GM12878 (cell line): Measurements from ENCODE around the gene RARS2. TPM values are rescaled to one million over a fixed set of nuclear protein-coding genes. Genes with fewer than 3 reads are reported as not detected.

Source experiments
- ATAC-seq: fragments of 200-7000 bp; cut with Tn5 transposase; 3 replicates; pipeline ENCODE4 v1.9.1; 2020; ENCODE audit warnings: mild to moderate bottlenecking, moderate library complexity
- BruUV-seq: library from RNA; stranded (reverse); fragments of 400-500 nt; replicated peaks from 2 replicates; lab custom pipeline; 2021; lab: Mats Ljungman, UMichigan
- CTCF ChIA-PET: fragments of 300-600 bp; sonication (Branson Sonifier 250); formaldehyde crosslinking; extraction: SDS; loops from one replicate; lab custom pipeline; 2021; ENCODE audit warnings: inconsistent platforms; lab: Yijun Ruan, JAX
- POLR2A ChIA-PET: fragments of 350-600 bp; formaldehyde crosslinking; extraction: SDS; loops from one replicate; lab custom pipeline; 2021; ENCODE audit warnings: inconsistent platforms; lab: Charles Lee
- RAD21 ChIA-PET: fragments of 300-600 bp; sonication (Branson Sonifier 250); formaldehyde crosslinking; loops from one replicate; lab custom pipeline; 2023; ENCODE audit warnings: antibody characterized with exemption; ENCODE audit not compliant: unreplicated experiment; lab: Charles Lee
- SMC1A ChIA-PET: fragments of 300-600 bp; sonication (Branson Sonifier 250); formaldehyde crosslinking; loops from one replicate; lab custom pipeline; 2023; ENCODE audit not compliant: unreplicated experiment, uncharacterized antibody; lab: Charles Lee
- DNase-seq: peaks from one replicate; pipeline ENCODE4 v3.0.0-alpha.2; 2011; ENCODE audit warnings: low read depth, low spot score
- FAIRE-seq: peaks from 3 replicates; lab custom pipeline; 2011; peaks lifted over from hg19 to GRCh38; lab: Jason Lieb, UNC
- H2AFZ ChIP-seq: 2 replicates; pipeline ENCODE4 v1.6.0; 2011; ENCODE audit warnings: low read depth, low read length, control low read depth; ENCODE audit not compliant: control insufficient read depth
- H3K27ac ChIP-seq: 2 replicates; pipeline ENCODE4 v1.5.1; 2011; ENCODE audit warnings: control low read depth; ENCODE audit not compliant: control insufficient read depth, insufficient read depth
- H3K27me3 ChIP-seq, 2 experiments: replicated peaks in 1 of 2; 2 replicates each; pipeline versions ENCODE4 v1.6.0 to v1.6.1; 2011; ENCODE audit warnings: low read length in 1 of 2; ENCODE audit not compliant: control insufficient read depth in 2 of 2, insufficient read depth in 2 of 2
- H3K36me3 ChIP-seq, 2 experiments: 2 replicates each; pipeline ENCODE4 v1.5.1; 2011; ENCODE audit warnings: low read length in 1 of 2; ENCODE audit not compliant: control insufficient read depth in 2 of 2, insufficient read depth in 2 of 2
- H3K4me1 ChIP-seq: 2 replicates; pipeline ENCODE4 v1.6.1; 2011; ENCODE audit warnings: mild to moderate bottlenecking, low read length, moderate library complexity, mixed read lengths; ENCODE audit not compliant: control insufficient read depth, insufficient read depth
- H3K4me2 ChIP-seq: 2 replicates; pipeline ENCODE4 v1.6.0; 2011; ENCODE audit warnings: control low read depth; ENCODE audit not compliant: control insufficient read depth, insufficient read depth
- H3K4me3 ChIP-seq: fragments of 200-600 bp; sonication (generic); 2 replicates; pipeline ENCODE4 v1.5.1; 2016
- H3K79me2 ChIP-seq: 2 replicates; pipeline ENCODE4 v1.6.0; 2011; ENCODE audit warnings: low read length; ENCODE audit not compliant: control insufficient read depth, insufficient read depth
- H3K9ac ChIP-seq: 2 replicates; pipeline ENCODE4 v1.8.0; 2011; ENCODE audit warnings: low read length, control low read depth, mixed read lengths; ENCODE audit not compliant: control insufficient read depth, insufficient read depth
- H3K9me3 ChIP-seq: replicated peaks from 3 replicates; pipeline ENCODE4 v1.5.1; 2011; ENCODE audit warnings: mild to moderate bottlenecking, low read length; ENCODE audit not compliant: control insufficient read depth, insufficient read depth
- H4K20me1 ChIP-seq: 2 replicates; pipeline ENCODE4 v1.6.0; 2011; ENCODE audit not compliant: control insufficient read depth, insufficient read depth
- CHD4 ChIP-seq: fragments of 200-600 bp; sonication (generic); IDR thresholded peaks from 2 replicates; pipeline ENCODE4 v1.6.1; 2016; ENCODE audit warnings: mild to moderate bottlenecking
- DPF2 ChIP-seq: fragments of 450-650 bp; IDR thresholded peaks from 2 replicates; pipeline ENCODE4 v1.6.1; 2017; ENCODE audit warnings: mild to moderate bottlenecking
- LARP7 ChIP-seq: fragments of 450-650 bp; IDR thresholded peaks from 2 replicates; pipeline ENCODE4 v1.6.1; 2017; ENCODE audit warnings: mild to moderate bottlenecking
- NKRF ChIP-seq: fragments of 450-650 bp; conservative IDR thresholded peaks from 2 replicates; pipeline ENCODE4 v1.6.1; 2017; ENCODE audit warnings: mild to moderate bottlenecking, moderate library complexity
- RELA ChIP-seq: fragments of 450-650 bp; IDR thresholded peaks from 2 replicates; pipeline ENCODE4 v1.8.0; 2014; ENCODE audit warnings: borderline replicate concordance; ENCODE audit not compliant: partially characterized antibody
- TCF12 ChIP-seq: IDR thresholded peaks from 2 replicates; pipeline ENCODE4 v1.6.1; 2011; ENCODE audit warnings: low read depth, mild to moderate bottlenecking, low read length
- ZNF217 ChIP-seq: fragments of 450-650 bp; IDR thresholded peaks from 2 replicates; pipeline ENCODE4 v1.6.1; 2017; ENCODE audit warnings: antibody characterized with exemption, mild to moderate bottlenecking
- WGBS: methylation state at CpG from one replicate; pipeline ENCODE4 v1.1.6; 2016; ENCODE audit warnings: low lambda C conversion rate; ENCODE audit not compliant: insufficient replicate concordance, insufficient coverage; ENCODE audit errors: missing lambda C conversion rate; 5-methylcytosine and 5-hydroxymethylcytosine counted together
- in situ Hi-C: fragments of 300-500 bp; cut with MboI; formaldehyde crosslinking; loops from 9 replicates; pipeline ENCODE4 v1.14.3; 2018; ENCODE audit warnings: mixed read lengths
- intact Hi-C: fragments of 100-400 bp; cut with micrococcal nuclease; formaldehyde crosslinking; loops from one replicate; pipeline ENCODE4 v1.14.2; 2022; ENCODE audit not compliant: unreplicated experiment
- polyA plus RNA-seq, 11 experiments: library from polyadenylated mRNA; depleted of rRNA in 4 of 11; unstranded in 6 of 11; stranded (reverse) in 5 of 11; fragments of >200 nt; fragmentation: Nextera tagmentation in 4 of 11; fragmentation: Illumina TruSeq in 1 of 11; extraction: Ambion mirVana in 4 of 11; extraction: Trizol in 1 of 11; gene quantifications; 1 replicate in 1 of 11; 2 replicates in 10 of 11; pipeline versions ENCODE4 v1.2.1 to v1.2.3, GENCODE V29; 2011 to 2016; ENCODE audit warnings: inconsistent platforms in 2 of 11, missing spikeins in 2 of 11, low read depth in 1 of 11
- total RNA-seq, 4 experiments: library from RNA; depleted of rRNA in 3 of 4; stranded (reverse); fragments of >200 nt in 3 of 4; fragmentation: Illumina TruSeq in 1 of 4; extraction: Trizol in 1 of 4; gene quantifications; 2 replicates each; pipeline versions ENCODE4 v1.2.1 to v1.2.3, GENCODE V29; 2013 to 2021

The RARS2 gene
- total and polyA plus RNA-seq, 10 of the 15 experiments (the other 5 are each of a cell fraction or from before 2014, with no cell fraction given): 18.3 to 54.2 (median 36.8) TPM

GRCh38 chr6:87588756-87589407 lies 905 bp downstream of the RARS2 start (continued):
- TF ChIP-seq ZNF217: no peak

DNA sequence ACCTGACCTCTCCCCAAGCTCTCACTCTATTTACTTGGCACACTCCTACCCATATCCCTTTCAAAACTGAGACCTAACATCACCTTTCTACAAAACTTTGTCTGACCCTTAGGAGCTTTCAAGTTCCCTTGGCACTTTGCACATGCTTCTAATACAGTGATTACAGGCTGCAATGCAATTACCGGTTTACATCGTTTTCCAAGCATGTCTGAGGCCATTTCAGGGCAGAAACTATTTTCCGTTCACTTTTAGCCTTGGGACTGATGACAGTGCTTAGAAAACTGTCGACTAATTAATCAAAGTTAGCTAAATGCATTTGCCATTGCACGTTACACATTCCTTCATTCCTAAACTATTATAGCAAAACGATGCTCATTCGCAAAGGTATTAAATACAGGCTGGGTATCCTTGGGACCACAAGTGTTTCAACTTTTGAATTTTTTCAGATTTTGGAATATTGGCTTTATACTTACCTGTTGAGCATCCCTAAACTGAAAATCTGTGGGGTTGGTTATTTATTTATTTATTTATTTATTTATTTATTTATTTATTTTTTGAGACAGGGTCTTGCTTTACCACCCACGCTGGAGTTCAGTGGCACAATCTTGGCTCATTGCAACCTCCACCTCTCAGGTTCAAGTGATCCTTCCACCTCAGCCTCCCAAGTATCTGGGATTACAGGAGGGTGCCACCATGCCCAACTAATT lies 3.3 kb downstream of the RARS2 start:
- DNase-seq: no peak
- CTCF ChIA-PET: interaction anchor here (1.2 to 1.7 kb wide), 2 partner anchors 25 to 97 kb away, joined by 4 read pairs; no protein-coding TSS in a partner anchor
- H3K9me3 ChIP-seq: no peaks in the 10 kb centered on the region; the same call in 2 of the 3 replicates
- H3K79me2 ChIP-seq: peaks cover 77% of the 10 kb centered on the region
- peaks cover 3% of the 10 kb centered on the region; the same call in 1 of the 2 replicates for H3K4me1 ChIP-seq
- H3K4me2 ChIP-seq: no peak overlapping the region
- TF ChIP-seq RELA (no peak), LARP7 (no peak), CHD4 (no peak), TCF12 (no peak), NKRF (no peak), DPF2 (no peak)
- TF ChIP-seq, all 136 proteins: peak for 0
- ATAC-seq (no peak), FAIRE-seq (no peak)
- no peaks in the 10 kb centered on the region for H4K20me1 ChIP-seq
- no peak overlapping the region for H3K27ac ChIP-seq
- H3K9ac ChIP-seq: no peak overlapping the region
- peaks cover 0 to 12% of the 10 kb centered on the region in 2 experiments; a peak in 1 of 4 replicates for H3K36me3 ChIP-seq
- in situ Hi-C loops: no loop called here
- intact Hi-C loops: loop anchor here (5.0 to 10.0 kb wide), 2 partner anchors 211 to 338 kb away; no protein-coding TSS in a partner anchor
- no peaks in the 10 kb centered on the region for H3K27me3 ChIP-seq
- no TSS peak for BruUV-seq
- H3K4me3 ChIP-seq: no peak overlapping the region
- RAD21 ChIA-PET: interaction anchor here (0.6 kb wide), 1 partner anchor 46 kb away, joined by 3 read pairs; no protein-coding TSS in a partner anchor
- WGBS: 99% methylated on average over 8 of the region's 8 CpGs
- POLR2A ChIA-PET: interaction anchor here (0.6 kb wide), 2 partner anchors 89 to 1930 kb away, joined by 3 to 5 read pairs; no protein-coding TSS in a partner anchor
- SMC1A ChIA-PET: interaction anchor here (0.7 to 1.8 kb wide), 3 partner anchors 10 to 112 kb away, joined by 3 to 6 read pairs (median 3); no protein-coding TSS in a partner anchor
- H2AFZ ChIP-seq: no peak overlapping the region
